SU-DHL-6 (cell line): ENCODE measurements around the gene GSE1.

ENCODE experiments used
- H2AFZ ChIP-seq: fragments of 200-600 bp; sonication (generic); 2 replicates; pipeline ENCODE4 v1.6.1; 2014; ENCODE audit warnings: low read depth, mild to moderate bottlenecking, moderate library complexity, mixed read lengths, antibody characterized with exemption, low read length; ENCODE audit not compliant: severe bottlenecking
- H3F3A ChIP-seq: fragments of 200-600 bp; shearing (Covaris generic); 2 replicates; pipeline ENCODE4 v1.6.0; 2016; ENCODE audit warnings: antibody characterized with exemption, mild to moderate bottlenecking; ENCODE audit not compliant: insufficient read depth
- H3K27ac ChIP-seq: fragments of 200-600 bp; sonication (generic); 2 replicates; pipeline ENCODE4 v1.5.1; 2016; ENCODE audit warnings: low read depth, mild to moderate bottlenecking, low read length, moderate library complexity, mixed read lengths
- H3K27me3 ChIP-seq: fragments of 200-600 bp; sonication (generic), shearing (Covaris generic); 2 replicates; pipeline ENCODE4 v1.6.0; 2014; ENCODE audit warnings: mild to moderate bottlenecking, low read length
- H3K36me3 ChIP-seq: fragments of 200-600 bp; sonication (generic); 2 replicates; pipeline ENCODE4 v1.6.1; 2014; ENCODE audit warnings: mild to moderate bottlenecking, low read length, mixed read lengths
- H3K4me2 ChIP-seq: fragments of 300-600, 200-600 bp; shearing (Covaris generic), sonication (generic); 2 replicates; pipeline ENCODE4 v1.6.0; 2014; ENCODE audit warnings: low read length, low read depth, mild to moderate bottlenecking; ENCODE audit not compliant: poor library complexity, severe bottlenecking
- H3K4me3 ChIP-seq: fragments of 200-600 bp; sonication (generic); 2 replicates; pipeline ENCODE4 v1.5.1; 2014; ENCODE audit warnings: antibody characterized with exemption, low read length, mild to moderate bottlenecking, mixed read lengths; ENCODE audit not compliant: insufficient read depth, poor library complexity, severe bottlenecking
- H3K79me2 ChIP-seq: fragments of 200-600 bp; sonication (generic); 2 replicates; pipeline ENCODE4 v1.6.1; 2014; ENCODE audit warnings: mild to moderate bottlenecking, low read length, moderate library complexity; ENCODE audit not compliant: insufficient read depth
- H3K9ac ChIP-seq: fragments of 200-600 bp; sonication (generic); 2 replicates; pipeline ENCODE4 v1.7.0; 2014; ENCODE audit warnings: mild to moderate bottlenecking, low read length
- H3K9me2 ChIP-seq: fragments of 200-600 bp; sonication (generic); replicated peaks from 2 replicates; pipeline ENCODE4 v1.6.1; 2014; ENCODE audit warnings: low read length; ENCODE audit not compliant: insufficient read depth
- H3K9me3 ChIP-seq: fragments of 200-600 bp; sonication (generic); 2 replicates; pipeline ENCODE4 v1.6.1; 2014; ENCODE audit warnings: low read length, mixed read lengths; ENCODE audit not compliant: insufficient read depth
- H4K20me1 ChIP-seq: fragments of 200-600 bp; sonication (generic); 2 replicates; pipeline ENCODE4 v1.6.1; 2014; ENCODE audit warnings: low read depth, mild to moderate bottlenecking, antibody characterized with exemption, low read length, moderate library complexity, mixed read lengths
- EZH2phosphoT487 ChIP-seq: fragments of 200-600 bp; sonication (generic), shearing (Covaris generic); conservative IDR thresholded peaks from 2 replicates; pipeline ENCODE4 v1.6.1; 2018; ENCODE audit warnings: mild to moderate bottlenecking, antibody characterized with exemption, low read length, moderate library complexity, mixed read lengths
- TF ChIP-seq, protein P1 (sequence below): fragments of 200-600 bp; sonication (generic); IDR thresholded peaks from one replicate; pipeline ENCODE4 v1.5.1; 2017; ENCODE audit warnings: antibody characterized with exemption, mild to moderate bottlenecking, low read length, moderate library complexity; ENCODE audit not compliant: insufficient read depth, poor library complexity, severe bottlenecking

Gene GSE1

DNA sequence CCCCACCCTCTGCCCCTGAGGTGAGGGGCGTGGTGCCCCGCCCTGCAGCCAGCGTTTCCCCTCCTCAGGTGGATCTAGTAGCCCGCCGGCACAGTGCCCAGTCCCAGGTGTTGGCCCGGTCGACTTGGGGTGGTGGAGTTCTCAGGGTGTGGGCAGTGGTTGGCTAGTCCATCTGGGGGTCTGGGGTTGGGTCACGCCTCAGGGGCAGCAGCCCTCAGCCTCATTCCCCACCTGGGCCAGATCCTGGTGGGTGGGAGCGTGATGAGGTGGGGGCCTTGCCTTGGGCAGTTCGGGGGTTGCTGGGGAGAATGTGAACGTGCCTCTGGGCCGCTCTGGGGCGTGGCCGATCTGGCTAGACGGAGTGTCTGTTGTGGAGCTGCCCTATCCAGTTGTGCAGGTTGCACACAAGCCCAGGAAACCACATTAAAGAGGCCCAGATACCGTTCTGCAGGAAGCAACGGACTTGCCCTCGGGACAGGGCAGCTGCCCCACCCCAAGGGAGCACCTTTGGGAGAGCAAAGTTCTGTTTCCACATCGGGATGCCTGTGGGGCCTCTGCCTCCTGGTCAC lies 32.0 kb downstream of the GSE1 start:
- Histone ChIP-seq H2AFZ (no peak overlapping the region), H4K20me1 (no peaks in the 10 kb centered on the region), H3K79me2 (no peaks in the 10 kb centered on the region), H3K27me3 (no peaks in the 10 kb centered on the region), H3K4me3 (no peak overlapping the region), H3K9ac (no peak overlapping the region), H3K4me2 (no peak overlapping the region), H3K27ac (no peak overlapping the region), H3K36me3 (no peaks in the 10 kb centered on the region), H3K9me2 (no peaks in the 10 kb centered on the region), H3F3A (no peaks in the 10 kb centered on the region), H3K9me3 (no peaks in the 10 kb centered on the region)
- TF ChIP-seq, protein P1, sequence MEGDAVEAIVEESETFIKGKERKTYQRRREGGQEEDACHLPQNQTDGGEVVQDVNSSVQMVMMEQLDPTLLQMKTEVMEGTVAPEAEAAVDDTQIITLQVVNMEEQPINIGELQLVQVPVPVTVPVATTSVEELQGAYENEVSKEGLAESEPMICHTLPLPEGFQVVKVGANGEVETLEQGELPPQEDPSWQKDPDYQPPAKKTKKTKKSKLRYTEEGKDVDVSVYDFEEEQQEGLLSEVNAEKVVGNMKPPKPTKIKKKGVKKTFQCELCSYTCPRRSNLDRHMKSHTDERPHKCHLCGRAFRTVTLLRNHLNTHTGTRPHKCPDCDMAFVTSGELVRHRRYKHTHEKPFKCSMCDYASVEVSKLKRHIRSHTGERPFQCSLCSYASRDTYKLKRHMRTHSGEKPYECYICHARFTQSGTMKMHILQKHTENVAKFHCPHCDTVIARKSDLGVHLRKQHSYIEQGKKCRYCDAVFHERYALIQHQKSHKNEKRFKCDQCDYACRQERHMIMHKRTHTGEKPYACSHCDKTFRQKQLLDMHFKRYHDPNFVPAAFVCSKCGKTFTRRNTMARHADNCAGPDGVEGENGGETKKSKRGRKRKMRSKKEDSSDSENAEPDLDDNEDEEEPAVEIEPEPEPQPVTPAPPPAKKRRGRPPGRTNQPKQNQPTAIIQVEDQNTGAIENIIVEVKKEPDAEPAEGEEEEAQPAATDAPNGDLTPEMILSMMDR, result no peak
- no peak for TF ChIP-seq EZH2phosphoT487

DNA sequence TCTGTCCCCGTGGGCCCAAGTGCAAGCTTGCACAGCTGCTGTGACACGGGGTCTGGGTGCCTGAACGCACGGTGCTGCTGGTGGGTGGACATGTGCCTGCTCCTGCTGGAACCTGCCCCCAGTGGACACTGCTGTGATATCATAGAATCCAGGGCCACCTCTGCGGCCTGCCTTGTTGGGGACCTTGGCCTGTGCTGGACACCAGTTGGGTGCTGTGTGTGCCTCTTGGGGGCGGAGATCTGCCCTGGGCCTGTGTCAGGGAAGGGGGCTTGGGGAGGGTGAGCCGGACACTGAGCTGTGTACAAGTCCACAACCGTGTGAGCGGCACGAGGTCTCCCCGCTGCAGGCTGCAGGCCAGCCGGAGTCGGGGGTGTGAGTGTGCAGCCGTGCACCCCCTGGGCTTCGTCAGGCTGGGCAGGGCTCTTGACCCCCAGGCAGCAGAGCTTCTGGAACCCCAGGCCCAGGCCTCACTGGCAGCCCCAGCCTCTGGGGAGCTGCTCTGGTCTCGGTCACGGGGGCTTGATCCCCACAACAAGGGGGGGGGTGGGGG lies 33.3 kb downstream of the GSE1 start:
- Histone ChIP-seq H3K27me3 (no peaks in the 10 kb centered on the region), H3K9ac (no peak overlapping the region), H2AFZ (no peak overlapping the region), H4K20me1 (no peaks in the 10 kb centered on the region), H3K9me3 (no peaks in the 10 kb centered on the region), H3K9me2 (no peaks in the 10 kb centered on the region), H3K4me2 (no peak overlapping the region), H3K4me3 (no peak overlapping the region), H3K79me2 (no peaks in the 10 kb centered on the region), H3F3A (no peaks in the 10 kb centered on the region), H3K36me3 (no peaks in the 10 kb centered on the region), H3K27ac (no peak overlapping the region)
- TF ChIP-seq, protein P1, result no peak
- no peak for TF ChIP-seq EZH2phosphoT487

DNA sequence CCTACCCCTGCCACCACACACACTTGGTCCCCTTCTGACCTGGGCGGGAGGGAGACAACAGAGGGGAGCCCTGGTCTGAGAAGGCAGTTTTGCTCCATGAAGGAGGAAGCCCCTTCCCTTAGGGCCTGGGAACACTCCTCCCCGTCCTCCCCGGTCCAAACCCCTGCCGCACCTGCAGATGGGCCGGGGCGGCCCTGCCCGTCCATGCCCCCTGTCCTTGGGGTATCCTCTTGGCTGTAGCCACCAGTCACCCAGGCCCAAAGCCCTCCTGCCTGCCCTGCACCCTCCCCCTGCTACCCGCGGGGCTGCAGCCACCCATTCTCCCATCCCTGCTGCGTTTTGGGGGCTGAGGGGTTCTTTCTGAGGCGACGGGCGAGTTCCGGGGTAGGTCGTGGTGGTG lies 33.9 kb downstream of the GSE1 start:
- Histone ChIP-seq H4K20me1 (no peaks in the 10 kb centered on the region), H3K4me3 (no peak overlapping the region), H3K79me2 (no peaks in the 10 kb centered on the region), H3K9me3 (no peaks in the 10 kb centered on the region), H3K36me3 (no peaks in the 10 kb centered on the region), H3K27ac (no peak overlapping the region), H3K27me3 (no peaks in the 10 kb centered on the region), H2AFZ (no peak overlapping the region), H3K4me2 (no peak overlapping the region), H3K9me2 (no peaks in the 10 kb centered on the region), H3K9ac (no peak overlapping the region), H3F3A (no peaks in the 10 kb centered on the region)
- TF ChIP-seq, protein P1, result no peak
- no peak for TF ChIP-seq EZH2phosphoT487
